Astrocyte of the spinal cord (primary cell): ENCODE results near the gene TINAGL1.

Source experiments
- DNase-seq: peaks from one replicate; pipeline ENCODE4 v3.0.0; 2011; ENCODE audit warnings: low read depth, low spot score
- H3K4me3 ChIP-seq: 2 replicates; pipeline ENCODE4 v1.5.1; 2011; ENCODE audit warnings: low read depth, mild to moderate bottlenecking, low read length, moderate library complexity
- in situ Hi-C: cut with HindIII; loops from 2 replicates; pipeline ENCODE4 v1.10.0; 2017; ENCODE audit warnings: low sequenced_read_pairs
- TF ChIP-seq, protein P1 (sequence below): IDR thresholded peaks from 2 replicates; pipeline ENCODE4 v1.5.1; 2012; ENCODE audit warnings: low read depth, mild to moderate bottlenecking, low read length, inconsistent platforms

Gene TINAGL1

GRCh38 chr1:31605908-31606427, 29.7 kb downstream of the TINAGL1 start:
- H3K4me3 ChIP-seq = no peak overlapping the region
- in situ Hi-C loops = no loop called here

DNA sequence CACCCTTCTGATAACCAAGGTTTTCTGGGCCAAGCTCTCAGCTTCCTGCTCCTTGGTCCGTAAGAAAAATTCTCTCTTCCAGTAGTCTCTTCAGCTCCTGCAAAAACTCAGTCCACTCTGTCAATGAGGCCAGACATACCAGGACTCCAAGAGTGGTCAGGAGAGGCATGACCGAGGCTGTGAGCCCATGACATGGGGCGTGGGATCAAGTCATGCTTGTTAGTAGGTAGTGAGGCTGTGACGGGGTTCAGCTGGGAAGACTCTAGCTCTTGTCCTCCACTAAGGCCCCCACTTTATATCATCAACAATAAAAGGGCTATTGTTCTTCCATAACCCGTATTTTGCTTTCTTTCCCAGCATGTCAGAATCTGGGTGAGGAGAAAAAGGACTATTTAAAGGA, 31.0 kb downstream of the TINAGL1 start:
- no peak for DNase-seq
- TF ChIP-seq, protein P1, sequence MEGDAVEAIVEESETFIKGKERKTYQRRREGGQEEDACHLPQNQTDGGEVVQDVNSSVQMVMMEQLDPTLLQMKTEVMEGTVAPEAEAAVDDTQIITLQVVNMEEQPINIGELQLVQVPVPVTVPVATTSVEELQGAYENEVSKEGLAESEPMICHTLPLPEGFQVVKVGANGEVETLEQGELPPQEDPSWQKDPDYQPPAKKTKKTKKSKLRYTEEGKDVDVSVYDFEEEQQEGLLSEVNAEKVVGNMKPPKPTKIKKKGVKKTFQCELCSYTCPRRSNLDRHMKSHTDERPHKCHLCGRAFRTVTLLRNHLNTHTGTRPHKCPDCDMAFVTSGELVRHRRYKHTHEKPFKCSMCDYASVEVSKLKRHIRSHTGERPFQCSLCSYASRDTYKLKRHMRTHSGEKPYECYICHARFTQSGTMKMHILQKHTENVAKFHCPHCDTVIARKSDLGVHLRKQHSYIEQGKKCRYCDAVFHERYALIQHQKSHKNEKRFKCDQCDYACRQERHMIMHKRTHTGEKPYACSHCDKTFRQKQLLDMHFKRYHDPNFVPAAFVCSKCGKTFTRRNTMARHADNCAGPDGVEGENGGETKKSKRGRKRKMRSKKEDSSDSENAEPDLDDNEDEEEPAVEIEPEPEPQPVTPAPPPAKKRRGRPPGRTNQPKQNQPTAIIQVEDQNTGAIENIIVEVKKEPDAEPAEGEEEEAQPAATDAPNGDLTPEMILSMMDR = no peak
- H3K4me3 ChIP-seq = no peak overlapping the region
- in situ Hi-C loops = no loop called here

More at GRCh38 chr1:31605908-31606427, 29.7 kb downstream of the TINAGL1 start:
- TF ChIP-seq, protein P1 = no peak
- peak; percentile 45 for DNase-seq

DNA sequence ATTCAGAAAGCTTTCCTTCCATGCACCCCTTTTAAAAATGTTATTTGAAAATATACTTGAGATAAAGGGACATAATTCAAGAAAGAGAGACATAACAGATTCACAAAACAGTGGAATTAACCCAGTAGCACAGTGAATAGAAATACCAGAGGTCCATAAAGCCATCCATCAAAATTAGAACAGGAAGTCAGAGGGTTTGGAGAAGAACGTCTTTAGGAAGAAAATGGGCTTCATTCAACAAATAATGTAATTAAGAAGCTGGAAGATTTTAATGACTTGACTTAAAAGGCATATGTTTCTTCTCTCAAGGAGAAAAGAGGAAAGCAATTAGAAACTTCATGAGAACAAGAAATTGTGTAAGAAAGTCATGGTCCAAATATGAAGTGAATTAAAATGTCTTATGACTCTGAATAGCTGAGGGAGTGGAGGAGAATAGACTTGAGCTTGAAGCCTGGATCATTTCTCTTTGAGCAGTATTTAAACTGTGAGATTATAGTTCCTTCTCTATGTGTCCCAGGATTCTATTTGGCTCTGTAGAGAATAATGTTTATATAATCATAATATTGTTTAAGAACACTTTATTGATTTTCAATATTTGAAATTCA, 33.3 kb downstream of the TINAGL1 start:
- TF ChIP-seq, protein P1 = no peak
- no peak overlapping the region for H3K4me3 ChIP-seq
- DNase-seq = no peak
- in situ Hi-C loops = no loop called here

DNA sequence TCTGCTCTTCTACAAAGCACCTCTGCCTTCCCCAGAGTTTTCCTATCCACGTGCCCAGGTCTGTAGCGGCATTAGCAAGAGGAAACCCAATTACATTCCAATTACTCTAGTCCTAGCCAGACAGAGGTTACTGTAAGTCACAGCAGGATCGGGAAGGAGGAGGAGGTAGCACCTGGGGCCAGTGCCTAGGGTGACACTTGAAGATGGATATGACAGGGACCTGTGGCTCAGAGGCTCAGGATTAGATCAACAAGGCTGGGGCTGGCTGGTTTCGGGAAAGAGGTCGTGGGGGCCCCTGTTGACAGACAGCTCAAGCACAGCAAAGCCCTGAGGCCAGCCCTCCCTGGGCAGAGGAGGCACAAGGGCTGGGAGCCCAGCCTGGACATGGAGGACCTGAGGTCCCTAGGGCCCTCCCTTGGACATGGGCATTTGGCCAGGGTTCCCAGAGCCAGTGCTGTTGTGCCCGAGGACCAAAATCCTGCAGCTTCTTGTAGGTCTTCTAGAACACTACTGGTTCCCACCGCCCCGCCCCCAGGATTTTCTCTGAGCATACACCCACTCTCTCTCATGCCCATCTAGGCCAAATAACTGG, 38.2 kb downstream of the TINAGL1 start:
- TF ChIP-seq, protein P1 = no peak
- H3K4me3 ChIP-seq = no peak overlapping the region
- in situ Hi-C loops = no loop called here
- DNase-seq = no peak

DNA sequence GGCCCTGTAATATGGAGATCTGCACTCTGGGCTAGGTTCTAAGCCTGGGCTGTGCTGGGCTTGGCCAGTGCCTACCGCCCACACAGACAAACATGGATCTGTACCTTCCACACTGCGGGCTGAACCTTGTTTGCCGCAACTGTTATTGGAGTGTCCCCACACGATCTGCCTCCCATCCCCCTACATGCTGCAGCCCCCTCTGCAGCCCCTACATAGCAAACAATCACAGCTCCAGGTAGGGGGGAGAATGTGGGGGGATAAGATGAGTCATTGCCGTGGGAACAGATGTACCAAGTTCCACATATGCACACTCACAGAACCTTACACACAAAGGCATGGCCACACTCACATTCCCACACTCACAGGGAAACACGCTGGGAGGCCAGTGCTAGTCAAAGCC, 39.1 kb downstream of the TINAGL1 start:
- DNase-seq = no peak

GRCh38 chr1:31615939-31616338, 39.6 kb downstream of the TINAGL1 start:
- TF ChIP-seq, protein P1 = no peak
- no peak overlapping the region for H3K4me3 ChIP-seq
- no peak for DNase-seq
- in situ Hi-C loops = no loop called here

More for the DNA sequence above, 39.1 kb downstream of the TINAGL1 start:
- in situ Hi-C loops = no loop called here
- no peak overlapping the region for H3K4me3 ChIP-seq
- TF ChIP-seq, protein P1 = no peak
